ENCODE data around the gene XPNPEP1.

Gene XPNPEP1

DNA sequence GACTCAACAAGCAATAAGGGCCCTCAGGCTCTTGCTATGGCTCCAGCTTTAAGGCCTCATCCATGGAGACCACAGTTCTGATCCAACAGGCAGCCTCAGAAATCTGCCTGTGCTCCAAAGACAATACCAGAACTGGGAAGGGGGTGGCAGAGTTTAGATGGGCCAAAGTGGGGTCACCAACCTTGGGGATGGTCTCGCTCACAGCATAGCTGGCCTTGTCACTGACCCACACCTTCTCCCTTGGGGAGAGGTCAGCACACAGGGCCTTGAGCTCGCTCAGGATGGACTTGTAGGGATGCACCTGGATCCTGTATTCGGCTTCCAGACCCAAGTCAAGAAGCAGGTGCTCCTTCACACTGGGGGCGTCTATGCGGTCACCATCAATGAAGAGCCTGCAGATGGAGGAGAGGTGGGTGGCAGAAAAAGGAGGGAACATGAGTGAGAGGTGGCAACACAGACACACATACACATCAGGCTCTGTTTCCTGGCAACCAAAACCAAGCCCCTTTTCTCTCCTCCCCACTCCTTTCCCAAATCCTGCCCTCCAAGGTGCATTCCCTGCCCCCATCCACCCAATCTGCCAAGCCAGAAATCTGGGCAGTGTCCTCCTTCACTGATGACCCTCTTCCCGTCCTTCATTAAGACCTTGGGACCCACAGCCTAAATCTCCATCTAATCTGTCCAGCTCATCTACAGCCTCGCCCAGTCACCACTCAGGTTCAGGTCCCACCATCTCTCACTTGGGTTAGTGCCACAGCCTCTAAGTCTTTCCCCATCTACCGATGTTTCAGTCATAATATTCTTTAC is 40.9 kb downstream of the XPNPEP1 start:
- H3K27ac ChIP-seq (ENCODE audit: low read length) = no peak overlapping the region
- H3K4me1 ChIP-seq (ENCODE audit: low read length) = peaks cover 17% of the 10 kb centered on the region
- H3K27me3 ChIP-seq (ENCODE audit: low read depth, low read length) = no peaks in the 10 kb centered on the region
- H2AFZ ChIP-seq (ENCODE audit: low read depth, low read length) = no peak overlapping the region
- no peak overlapping the region for H3K4me2 ChIP-seq (ENCODE audit: low read length)
- H4K20me1 ChIP-seq (ENCODE audit: insufficient read depth, low read length) = peaks cover 6% of the 10 kb centered on the region; the same call in 1 of the 2 replicates
- H3K79me2 ChIP-seq (ENCODE audit: low read length) = no peaks in the 10 kb centered on the region
- no peak for TF ChIP-seq EZH2phosphoT487 (IDR thresholded peaks at IDR 0.05; ENCODE audit: low read depth)
- no peak for TF ChIP-seq CTCF (IDR thresholded peaks at IDR 0.05; ENCODE audit: low read depth, low read length)
- no peaks in the 10 kb centered on the region for H3K9me3 ChIP-seq (ENCODE audit: insufficient read depth, low read length)
- H3K36me3 ChIP-seq (replicated peaks; ENCODE audit: low read depth, low read length) = peaks cover 26% of the 10 kb centered on the region
- H3K9ac ChIP-seq (ENCODE audit: low read length) = no peak overlapping the region
- no peak overlapping the region for H3K4me3 ChIP-seq (ENCODE audit: low read length)

DNA sequence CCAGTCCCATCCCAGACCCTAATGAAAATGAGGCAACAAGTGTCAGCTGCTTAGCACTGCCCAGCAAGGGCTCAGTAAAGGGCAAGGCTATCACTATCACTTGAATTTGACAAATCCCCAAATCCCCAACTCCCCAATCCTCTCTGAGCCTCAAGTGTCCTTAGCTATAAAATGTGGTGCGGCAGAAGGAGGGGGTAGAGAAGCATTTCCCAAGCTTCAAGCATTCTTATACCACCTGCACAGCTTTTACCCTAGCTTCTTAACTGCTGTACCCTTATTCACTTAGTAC is 41.6 kb downstream of the XPNPEP1 start:
- Histone ChIP-seq H2AFZ (ENCODE audit: low read depth, low read length) (no peak overlapping the region), H3K27ac (ENCODE audit: low read length) (no peak overlapping the region), H4K20me1 (ENCODE audit: insufficient read depth, low read length) (peaks cover 6% of the 10 kb centered on the region; the same call in 1 of the 2 replicates), H3K4me1 (ENCODE audit: low read length) (peaks cover 17% of the 10 kb centered on the region), H3K79me2 (ENCODE audit: low read length) (no peaks in the 10 kb centered on the region), H3K9me3 (ENCODE audit: insufficient read depth, low read length) (no peaks in the 10 kb centered on the region), H3K4me3 (ENCODE audit: low read length) (no peak overlapping the region), H3K9ac (ENCODE audit: low read length) (no peak overlapping the region), H3K4me2 (ENCODE audit: low read length) (no peak overlapping the region), H3K27me3 (ENCODE audit: low read depth, low read length) (no peaks in the 10 kb centered on the region), H3K36me3 (replicated peaks; ENCODE audit: low read depth, low read length) (peaks cover 27% of the 10 kb centered on the region)
- TF ChIP-seq EZH2phosphoT487 (IDR thresholded peaks at IDR 0.05; ENCODE audit: low read depth) (no peak), CTCF (IDR thresholded peaks at IDR 0.05; ENCODE audit: low read depth, low read length) (no peak)

DNA sequence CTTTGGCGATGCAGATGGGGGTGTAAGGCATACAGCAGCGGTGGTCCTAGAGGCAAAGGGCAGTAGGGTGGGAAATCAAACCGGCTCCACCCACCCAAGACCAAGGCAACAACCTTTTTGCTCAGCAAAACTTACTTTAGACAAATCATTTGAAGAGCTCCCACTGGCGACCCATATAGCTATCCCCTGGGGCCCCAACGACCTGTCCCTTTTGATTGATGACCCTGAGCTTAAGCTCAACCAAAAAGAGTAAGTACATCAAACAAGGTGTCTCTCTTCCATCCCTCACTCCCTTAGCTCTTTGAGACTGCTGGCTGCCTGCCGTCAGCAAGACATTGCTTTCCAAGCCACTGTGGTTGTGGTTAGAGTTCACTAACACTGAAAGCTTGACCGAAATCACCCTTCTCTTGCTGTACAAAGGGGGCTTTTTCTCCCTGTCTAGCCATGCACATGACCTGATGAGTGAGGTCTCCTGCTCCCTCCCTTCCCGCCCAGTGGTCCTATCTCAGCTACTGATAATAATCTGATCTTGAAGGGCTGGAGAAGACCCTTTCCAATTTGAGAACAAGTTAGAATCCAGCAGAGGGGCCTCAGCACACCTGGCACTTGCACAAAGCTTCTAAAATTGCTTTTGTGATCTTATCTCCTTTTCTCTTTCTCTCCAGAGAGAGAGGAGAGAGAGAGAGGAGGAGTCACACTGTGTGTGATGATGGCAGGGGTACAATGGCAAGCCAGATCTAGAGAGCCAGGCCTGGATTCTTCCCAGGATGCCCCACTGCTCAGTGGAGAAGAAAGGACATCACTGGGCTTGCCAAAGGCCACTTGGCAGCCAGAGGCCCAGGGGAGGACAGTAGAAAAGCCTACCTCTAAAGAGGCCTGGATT is 42.2 kb downstream of the XPNPEP1 start:
- Histone ChIP-seq H3K9ac (ENCODE audit: low read length) (no peak overlapping the region), H3K36me3 (replicated peaks; ENCODE audit: low read depth, low read length) (peaks cover 27% of the 10 kb centered on the region)

More for the DNA sequence above, 42.2 kb downstream of the XPNPEP1 start:
- peaks cover 6% of the 10 kb centered on the region; the same call in 1 of the 2 replicates for H4K20me1 ChIP-seq (ENCODE audit: insufficient read depth, low read length)
- no peak overlapping the region for H2AFZ ChIP-seq (ENCODE audit: low read depth, low read length)
- TF ChIP-seq EZH2phosphoT487 (IDR thresholded peaks at IDR 0.05; ENCODE audit: low read depth) (no peak), CTCF (IDR thresholded peaks at IDR 0.05; ENCODE audit: low read depth, low read length) (no peak)
- no peaks in the 10 kb centered on the region for H3K79me2 ChIP-seq (ENCODE audit: low read length)
- H3K9me3 ChIP-seq (ENCODE audit: insufficient read depth, low read length) = no peaks in the 10 kb centered on the region
- no peaks in the 10 kb centered on the region for H3K27me3 ChIP-seq (ENCODE audit: low read depth, low read length)
- H3K4me2 ChIP-seq (ENCODE audit: low read length) = no peak overlapping the region
- no peak overlapping the region for H3K4me3 ChIP-seq (ENCODE audit: low read length)
- H3K4me1 ChIP-seq (ENCODE audit: low read length) = peaks cover 17% of the 10 kb centered on the region
- no peak overlapping the region for H3K27ac ChIP-seq (ENCODE audit: low read length)
